Measurements from ENCODE around the gene RYR3. TPM values are rescaled to one million over a fixed set of nuclear protein-coding genes. Genes with fewer than 3 reads are reported as not detected.

RYR3 gene
- total RNA-seq, 1 donor from 2014 or later: under 0.01 TPM

DNA sequence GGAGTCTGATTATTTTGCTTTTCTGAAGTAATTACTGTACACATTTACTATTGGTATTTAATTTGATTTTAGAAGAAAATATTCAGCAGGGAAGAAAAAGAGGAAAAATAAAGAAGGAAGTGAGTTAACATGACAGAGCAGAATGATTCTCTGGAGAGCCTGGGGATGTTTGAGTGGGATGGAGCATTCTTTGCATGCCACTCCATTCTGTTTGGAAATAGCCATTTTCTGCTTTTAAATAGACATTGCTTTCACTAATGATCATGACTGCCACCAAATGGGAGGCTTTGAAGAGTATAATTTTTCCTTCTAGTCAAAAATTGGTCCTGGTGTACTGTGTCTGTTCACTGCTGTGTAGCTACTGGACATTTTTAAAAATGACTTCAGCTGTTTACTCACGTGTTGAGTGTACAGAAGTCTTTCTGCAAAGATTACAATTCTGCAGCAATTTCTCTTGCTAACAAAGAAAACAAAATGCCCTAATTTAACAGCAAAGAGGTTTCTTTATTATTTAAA is 196.1 kb downstream of the RYR3 start:
- DNase-seq (ENCODE audit: low read depth): peak; percentile 6
- Histone ChIP-seq H3K4me3 (ENCODE audit: low read depth, low read length) (no peak overlapping the region), H3K27me3 (ENCODE audit: control insufficient read depth, insufficient read depth, low read length) (no peaks in the 10 kb centered on the region), H3K36me3 (ENCODE audit: control insufficient read depth, insufficient read depth, low read length) (no peaks in the 10 kb centered on the region)
- no peak for FAIRE-seq
- TF ChIP-seq, protein P1, sequence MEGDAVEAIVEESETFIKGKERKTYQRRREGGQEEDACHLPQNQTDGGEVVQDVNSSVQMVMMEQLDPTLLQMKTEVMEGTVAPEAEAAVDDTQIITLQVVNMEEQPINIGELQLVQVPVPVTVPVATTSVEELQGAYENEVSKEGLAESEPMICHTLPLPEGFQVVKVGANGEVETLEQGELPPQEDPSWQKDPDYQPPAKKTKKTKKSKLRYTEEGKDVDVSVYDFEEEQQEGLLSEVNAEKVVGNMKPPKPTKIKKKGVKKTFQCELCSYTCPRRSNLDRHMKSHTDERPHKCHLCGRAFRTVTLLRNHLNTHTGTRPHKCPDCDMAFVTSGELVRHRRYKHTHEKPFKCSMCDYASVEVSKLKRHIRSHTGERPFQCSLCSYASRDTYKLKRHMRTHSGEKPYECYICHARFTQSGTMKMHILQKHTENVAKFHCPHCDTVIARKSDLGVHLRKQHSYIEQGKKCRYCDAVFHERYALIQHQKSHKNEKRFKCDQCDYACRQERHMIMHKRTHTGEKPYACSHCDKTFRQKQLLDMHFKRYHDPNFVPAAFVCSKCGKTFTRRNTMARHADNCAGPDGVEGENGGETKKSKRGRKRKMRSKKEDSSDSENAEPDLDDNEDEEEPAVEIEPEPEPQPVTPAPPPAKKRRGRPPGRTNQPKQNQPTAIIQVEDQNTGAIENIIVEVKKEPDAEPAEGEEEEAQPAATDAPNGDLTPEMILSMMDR (IDR thresholded peaks at IDR 0.05; ENCODE audit: insufficient read depth, low read length, severe bottlenecking): no peak

GRCh38 chr15:33508703-33509102 is 197.9 kb downstream of the RYR3 start:
- Histone ChIP-seq H3K4me3 (ENCODE audit: low read depth, low read length) (no peak overlapping the region), H3K27me3 (ENCODE audit: control insufficient read depth, insufficient read depth, low read length) (no peaks in the 10 kb centered on the region), H3K36me3 (ENCODE audit: control insufficient read depth, insufficient read depth, low read length) (no peaks in the 10 kb centered on the region)
- TF ChIP-seq, protein P1 (IDR thresholded peaks at IDR 0.05; ENCODE audit: insufficient read depth, low read length, severe bottlenecking): no peak
- FAIRE-seq (no peak), DNase-seq (ENCODE audit: low read depth) (no peak)

DNA sequence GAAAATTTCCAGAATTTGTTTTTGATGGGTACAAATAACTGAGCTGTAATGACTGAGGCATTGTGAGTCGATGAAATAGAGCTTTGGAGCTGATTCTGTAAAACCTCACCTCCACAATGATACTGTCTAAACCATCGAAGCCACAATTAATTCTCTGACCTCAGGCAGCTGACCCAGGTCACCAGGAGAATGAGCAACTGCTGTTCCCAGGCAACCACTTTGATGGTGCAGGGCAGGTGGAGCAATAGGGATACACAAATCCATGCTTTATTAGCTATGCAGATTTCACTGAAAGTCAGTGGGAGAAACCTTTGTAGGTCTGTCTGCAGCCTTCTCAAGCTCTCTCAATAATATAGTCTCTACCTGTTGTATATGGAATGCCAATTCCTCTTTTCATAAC is 204.4 kb downstream of the RYR3 start:
- DNase-seq (ENCODE audit: low read depth) (no peak), FAIRE-seq (no peak)
- Histone ChIP-seq H3K4me3 (ENCODE audit: low read depth, low read length) (no peak overlapping the region), H3K36me3 (ENCODE audit: control insufficient read depth, insufficient read depth, low read length) (no peaks in the 10 kb centered on the region), H3K27me3 (ENCODE audit: control insufficient read depth, insufficient read depth, low read length) (no peaks in the 10 kb centered on the region)
- TF ChIP-seq, protein P1 (IDR thresholded peaks at IDR 0.05; ENCODE audit: insufficient read depth, low read length, severe bottlenecking): no peak

DNA sequence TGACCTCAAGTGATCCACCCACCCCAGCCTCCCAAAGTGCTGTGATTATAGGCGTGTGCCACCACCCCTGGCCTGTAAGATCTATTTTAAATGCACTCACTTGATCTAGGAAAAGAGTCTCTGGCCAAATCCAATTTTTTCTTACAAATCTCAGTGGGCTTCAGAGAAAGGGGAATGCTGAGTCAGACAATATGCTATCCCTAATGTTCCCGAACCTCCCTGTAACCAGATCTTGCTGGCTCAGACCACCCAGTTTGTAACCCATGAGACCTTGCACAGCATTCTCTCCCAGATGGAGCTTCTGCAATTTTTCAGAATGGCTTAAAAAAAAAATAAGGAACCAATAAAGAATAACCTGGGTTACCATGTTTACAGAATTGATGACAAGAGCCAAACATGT is 205.8 kb downstream of the RYR3 start:
- FAIRE-seq: no peak
- Histone ChIP-seq H3K27me3 (ENCODE audit: control insufficient read depth, insufficient read depth, low read length) (no peaks in the 10 kb centered on the region), H3K36me3 (ENCODE audit: control insufficient read depth, insufficient read depth, low read length) (no peaks in the 10 kb centered on the region), H3K4me3 (ENCODE audit: low read depth, low read length) (no peak overlapping the region)
- DNase-seq (ENCODE audit: low read depth): no peak
- TF ChIP-seq, protein P1 (IDR thresholded peaks at IDR 0.05; ENCODE audit: insufficient read depth, low read length, severe bottlenecking): no peak

GRCh38 chr15:33517944-33518343 is 207.2 kb downstream of the RYR3 start:
- FAIRE-seq: no peak
- TF ChIP-seq, protein P1 (IDR thresholded peaks at IDR 0.05; ENCODE audit: insufficient read depth, low read length, severe bottlenecking): no peak
- no peak for DNase-seq (ENCODE audit: low read depth)
- Histone ChIP-seq H3K4me3 (ENCODE audit: low read depth, low read length) (no peak overlapping the region), H3K27me3 (ENCODE audit: control insufficient read depth, insufficient read depth, low read length) (no peaks in the 10 kb centered on the region), H3K36me3 (ENCODE audit: control insufficient read depth, insufficient read depth, low read length) (no peaks in the 10 kb centered on the region)

- DNase-seq (ENCODE audit: low read depth) (no peak), FAIRE-seq (no peak)
- Histone ChIP-seq H3K4me3 (ENCODE audit: low read depth, low read length) (no peak overlapping the region), H3K27me3 (ENCODE audit: control insufficient read depth, insufficient read depth, low read length) (no peaks in the 10 kb centered on the region), H3K36me3 (ENCODE audit: control insufficient read depth, insufficient read depth, low read length) (no peaks in the 10 kb centered on the region)
- TF ChIP-seq, protein P1 (IDR thresholded peaks at IDR 0.05; ENCODE audit: insufficient read depth, low read length, severe bottlenecking): no peak
Measured at GRCh38 chr15:33518421-33518820, 207.7 kb downstream of the RYR3 start.
